GM13977 (cell line): ENCODE data around the gene KLK4.

Source experiments
- DNase-seq: peaks from one replicate; pipeline ENCODE4 v3.0.0; 2012; ENCODE audit warnings: low spot score
- in situ Hi-C: fragments of 300-500 bp; cut with MboI; formaldehyde crosslinking; loops from one replicate; pipeline ENCODE4 v1.12.0; 2022; ENCODE audit warnings: low sequenced_read_pairs, low pct_unique_long_range_greater_than_20kb, mixed read lengths, inconsistent platforms; ENCODE audit not compliant: unreplicated experiment
- TF ChIP-seq, protein P1 (sequence below): IDR thresholded peaks from 2 replicates; pipeline ENCODE4 v1.5.1; 2012; ENCODE audit warnings: mild to moderate bottlenecking, control low read depth; ENCODE audit not compliant: insufficient read depth; ENCODE audit errors: extremely low read depth, missing control alignments

KLK4 gene

GRCh38 chr19:50909240-50910070, 1.7 kb downstream of the KLK4 start:
- DNase-seq: peak; percentile 92
- TF ChIP-seq, protein P1, sequence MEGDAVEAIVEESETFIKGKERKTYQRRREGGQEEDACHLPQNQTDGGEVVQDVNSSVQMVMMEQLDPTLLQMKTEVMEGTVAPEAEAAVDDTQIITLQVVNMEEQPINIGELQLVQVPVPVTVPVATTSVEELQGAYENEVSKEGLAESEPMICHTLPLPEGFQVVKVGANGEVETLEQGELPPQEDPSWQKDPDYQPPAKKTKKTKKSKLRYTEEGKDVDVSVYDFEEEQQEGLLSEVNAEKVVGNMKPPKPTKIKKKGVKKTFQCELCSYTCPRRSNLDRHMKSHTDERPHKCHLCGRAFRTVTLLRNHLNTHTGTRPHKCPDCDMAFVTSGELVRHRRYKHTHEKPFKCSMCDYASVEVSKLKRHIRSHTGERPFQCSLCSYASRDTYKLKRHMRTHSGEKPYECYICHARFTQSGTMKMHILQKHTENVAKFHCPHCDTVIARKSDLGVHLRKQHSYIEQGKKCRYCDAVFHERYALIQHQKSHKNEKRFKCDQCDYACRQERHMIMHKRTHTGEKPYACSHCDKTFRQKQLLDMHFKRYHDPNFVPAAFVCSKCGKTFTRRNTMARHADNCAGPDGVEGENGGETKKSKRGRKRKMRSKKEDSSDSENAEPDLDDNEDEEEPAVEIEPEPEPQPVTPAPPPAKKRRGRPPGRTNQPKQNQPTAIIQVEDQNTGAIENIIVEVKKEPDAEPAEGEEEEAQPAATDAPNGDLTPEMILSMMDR: no peak
- in situ Hi-C loops: loop anchor here (10.0 kb wide), 1 partner anchor 115 kb away; the partner anchor contains the start of gene ACP4

DNA sequence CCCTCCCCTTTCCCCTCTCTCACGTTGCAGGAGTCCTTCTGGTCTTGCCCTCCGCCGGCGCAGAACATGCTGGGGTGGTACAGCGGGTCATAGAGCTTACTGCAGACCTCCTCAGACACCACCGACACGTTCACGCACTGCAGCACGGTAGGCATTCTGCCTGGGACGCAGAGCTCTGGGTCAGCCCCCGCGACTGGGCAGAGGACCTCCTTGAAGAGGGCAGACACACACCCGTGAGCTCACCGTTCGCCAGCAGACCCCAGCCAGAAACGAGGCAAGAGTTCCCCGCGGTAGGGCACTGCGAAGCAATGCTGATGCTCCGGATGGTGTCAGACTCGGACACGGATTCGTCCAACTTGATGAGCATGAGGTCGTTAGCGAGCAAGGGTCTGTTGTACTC, 2.9 kb downstream of the KLK4 start:
- TF ChIP-seq, protein P1: no peak
- in situ Hi-C loops: no loop called here

GRCh38 chr19:50906217-50906616, 5.0 kb downstream of the KLK4 start:
- TF ChIP-seq, protein P1: peak; percentile 77
- in situ Hi-C loops: no loop called here
- DNase-seq: peak; percentile 62

More for the DNA sequence above, 2.9 kb downstream of the KLK4 start:
- DNase-seq: no peak

DNA sequence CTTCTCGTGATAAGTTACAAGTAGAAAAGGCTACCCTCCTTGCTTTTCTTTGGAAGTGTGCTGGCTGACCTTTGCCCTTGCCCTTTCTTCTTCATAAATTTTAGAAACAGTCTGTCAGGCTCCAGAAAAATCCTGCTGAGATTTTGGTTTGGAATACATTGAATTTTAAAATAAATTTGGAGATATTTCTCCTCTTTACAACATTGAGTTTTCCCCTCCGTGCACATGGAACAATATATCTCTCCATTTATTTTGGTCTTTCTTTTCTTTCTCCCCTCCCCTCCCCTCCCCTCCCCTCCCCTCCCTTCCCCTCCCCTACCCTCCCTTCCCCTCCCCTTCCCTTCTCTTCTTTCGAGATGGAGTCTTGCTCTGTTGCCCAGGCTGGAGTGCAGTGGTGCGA, 8.6 kb downstream of the KLK4 start:
- in situ Hi-C loops: no loop called here

DNA sequence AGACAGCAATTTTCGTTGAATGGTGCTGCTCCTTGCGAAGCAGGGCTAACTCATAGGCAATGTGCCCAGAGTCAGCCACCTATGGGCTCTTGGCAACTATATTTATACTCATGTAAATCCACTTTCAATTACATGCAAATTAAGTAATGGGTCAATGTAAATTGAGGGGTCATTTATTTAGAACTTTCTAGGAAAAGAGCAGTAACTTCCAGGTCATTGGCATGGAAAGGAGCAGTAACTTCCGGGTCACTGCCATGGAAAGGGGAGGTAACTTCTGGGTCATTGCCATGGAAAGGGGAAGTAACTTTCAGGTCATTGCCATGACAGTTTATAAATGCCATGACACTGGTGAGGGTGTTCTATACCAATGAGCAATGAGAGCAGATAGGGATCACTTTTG, 11.6 kb downstream of the KLK4 start:
- no peak for DNase-seq

More for the DNA sequence above, 8.6 kb downstream of the KLK4 start:
- DNase-seq: no peak
- TF ChIP-seq, protein P1: no peak

DNA sequence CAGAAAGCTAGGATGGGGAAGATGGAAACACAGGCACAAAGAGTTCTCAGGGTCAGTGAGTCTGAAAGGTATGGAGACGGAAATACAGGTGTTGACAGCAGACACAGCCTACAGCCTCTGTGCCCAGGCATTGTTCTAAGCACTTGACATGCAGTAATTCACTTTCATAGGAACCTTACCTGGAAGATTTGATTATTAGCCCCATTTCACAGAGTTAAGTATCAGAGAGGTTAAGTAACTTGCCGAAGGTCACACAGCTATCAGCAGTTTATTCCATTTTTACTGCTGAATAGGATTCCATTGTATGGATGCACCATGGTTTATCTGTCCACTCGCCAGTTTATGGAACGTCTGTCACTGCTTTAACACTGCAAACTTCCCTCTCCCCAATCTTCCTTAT, 13.2 kb downstream of the KLK4 start:
- no peak for DNase-seq
- TF ChIP-seq, protein P1: no peak
- in situ Hi-C loops: no loop called here

More for the DNA sequence above, 11.6 kb downstream of the KLK4 start:
- TF ChIP-seq, protein P1: no peak
- in situ Hi-C loops: no loop called here

GRCh38 chr19:50897612-50898011, 13.6 kb downstream of the KLK4 start:
- DNase-seq: no peak
- TF ChIP-seq, protein P1: no peak
- in situ Hi-C loops: no loop called here
